GM19467 (cell line): ENCODE measurements around the gene PNMA6E.
"Not testable (repeated sequence)": the region's sequence is repeated elsewhere in the genome, so short reads cannot be mapped to it uniquely, and the experiment has no call there.

Experiments used
- ATAC-seq: cut with Tn5 transposase; IDR thresholded peaks from one replicate; pipeline ENCODE4 v1.9.1; 2021; ENCODE audit warnings: mild to moderate bottlenecking, moderate library complexity; ENCODE audit not compliant: unreplicated experiment

Gene PNMA6E

DNA sequence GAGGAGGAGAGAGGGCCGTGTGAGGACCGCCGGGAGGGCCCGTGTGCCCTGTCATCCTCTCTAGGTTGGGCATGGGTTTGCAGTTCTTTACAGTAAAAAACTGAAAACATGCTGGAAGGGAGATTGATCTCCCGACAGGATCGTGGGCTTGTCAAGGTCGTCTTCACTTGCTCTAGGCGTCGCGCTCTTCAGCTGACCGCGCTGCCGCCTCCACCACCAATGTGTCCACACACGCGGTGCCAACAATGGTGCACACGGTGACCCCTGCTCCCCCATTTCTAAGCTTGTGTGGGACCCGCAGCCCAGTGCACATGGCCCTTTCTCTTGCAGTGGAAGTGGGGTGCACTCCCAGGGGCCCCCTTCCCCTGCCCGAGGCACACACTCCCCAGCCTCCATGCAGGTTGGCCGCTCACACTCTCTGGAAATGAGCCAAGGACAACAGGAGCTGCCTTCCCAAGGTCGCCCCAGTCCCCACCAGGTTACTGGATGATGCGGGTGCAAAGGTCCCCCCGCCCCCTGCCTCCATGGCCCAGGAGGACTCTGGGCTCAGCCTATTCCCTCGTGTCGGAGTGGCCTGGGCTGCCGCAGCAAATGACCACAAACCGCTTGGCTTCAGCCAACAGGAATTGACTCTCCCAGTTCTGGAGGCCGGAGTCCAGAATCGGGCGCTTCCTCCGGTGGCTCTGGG lies 8.4 kb upstream of the PNMA6E start:
- ATAC-seq = no peak

GRCh38 chrX:153408871-153409351 lies 7.8 kb upstream of the PNMA6E start:
- no peak for ATAC-seq

- ATAC-seq = no peak
Measured at GRCh38 chrX:153408221-153408721, 7.1 kb upstream of the PNMA6E start.

- ATAC-seq = no peak
Measured at GRCh38 chrX:153407736-153408135, 6.6 kb upstream of the PNMA6E start.

- ATAC-seq = no peak
Measured at GRCh38 chrX:153406903-153407302, 5.8 kb upstream of the PNMA6E start.

DNA sequence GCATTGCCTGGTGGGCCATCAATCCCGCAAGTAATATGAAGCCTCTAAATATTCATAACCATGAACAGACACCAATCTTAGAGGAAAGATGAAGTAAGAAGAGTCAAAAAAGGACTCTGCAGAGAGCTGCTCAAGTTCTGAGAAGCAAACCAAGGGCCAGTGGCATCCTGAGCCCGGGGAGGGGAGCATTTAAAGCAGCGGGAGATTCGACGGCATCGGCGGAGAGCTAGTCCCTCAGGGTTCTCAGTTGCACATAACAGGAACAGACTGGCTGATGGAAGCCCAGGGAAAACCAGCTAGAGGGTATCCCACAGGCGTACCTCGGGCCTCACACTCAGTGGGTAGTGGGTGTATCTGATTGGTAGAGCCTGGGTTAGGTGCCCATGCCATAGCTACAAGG lies 4.9 kb upstream of the PNMA6E start:
- no peak for ATAC-seq

- ATAC-seq = no peak
Measured at GRCh38 chrX:153405426-153405825, 4.3 kb upstream of the PNMA6E start.

GRCh38 chrX:153404333-153404732 lies 3.2 kb upstream of the PNMA6E start:
- not testable (repeated sequence) for ATAC-seq

GRCh38 chrX:153400146-153401132 lies 711 bp downstream of the PNMA6E start:
- ATAC-seq = no peak

DNA sequence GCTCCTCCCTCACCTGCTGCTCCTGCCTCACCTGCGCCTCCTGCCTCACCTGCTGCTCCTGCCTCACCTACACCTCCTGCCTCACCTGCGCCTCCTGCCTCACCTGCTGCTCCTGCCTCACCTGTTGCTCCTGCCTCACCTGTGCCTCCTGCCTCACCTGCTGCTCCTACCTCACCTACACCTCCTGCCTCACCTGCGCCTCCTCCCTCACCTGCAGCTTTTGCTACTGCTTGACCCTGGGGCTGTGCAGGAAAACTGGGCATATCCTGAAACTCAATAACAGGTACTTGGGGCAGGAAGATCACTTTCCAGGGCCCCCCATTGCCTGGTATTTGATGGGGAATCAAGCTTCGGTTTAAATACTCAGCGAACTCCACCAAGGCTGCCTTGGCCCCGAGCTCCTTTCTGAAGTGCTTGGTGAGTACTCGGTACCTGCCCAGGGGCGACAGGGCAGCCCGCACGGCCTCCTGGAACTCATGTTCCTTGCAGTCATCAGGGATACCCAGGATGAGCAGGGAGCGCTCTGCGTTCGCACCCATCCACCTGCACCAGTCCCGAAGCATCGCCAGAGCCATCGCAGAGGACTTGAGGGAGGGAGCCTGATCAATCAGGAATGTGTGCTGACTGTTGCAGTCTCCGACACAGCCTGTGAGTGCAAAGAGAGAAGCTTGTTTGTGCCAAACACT lies 2.7 kb downstream of the PNMA6E start:
- no peak for ATAC-seq

GRCh38 chrX:153397256-153397960 lies 3.7 kb downstream of the PNMA6E start:
- no peak for ATAC-seq

GRCh38 chrX:153396320-153397195 lies 4.6 kb downstream of the PNMA6E start:
- ATAC-seq = no peak

DNA sequence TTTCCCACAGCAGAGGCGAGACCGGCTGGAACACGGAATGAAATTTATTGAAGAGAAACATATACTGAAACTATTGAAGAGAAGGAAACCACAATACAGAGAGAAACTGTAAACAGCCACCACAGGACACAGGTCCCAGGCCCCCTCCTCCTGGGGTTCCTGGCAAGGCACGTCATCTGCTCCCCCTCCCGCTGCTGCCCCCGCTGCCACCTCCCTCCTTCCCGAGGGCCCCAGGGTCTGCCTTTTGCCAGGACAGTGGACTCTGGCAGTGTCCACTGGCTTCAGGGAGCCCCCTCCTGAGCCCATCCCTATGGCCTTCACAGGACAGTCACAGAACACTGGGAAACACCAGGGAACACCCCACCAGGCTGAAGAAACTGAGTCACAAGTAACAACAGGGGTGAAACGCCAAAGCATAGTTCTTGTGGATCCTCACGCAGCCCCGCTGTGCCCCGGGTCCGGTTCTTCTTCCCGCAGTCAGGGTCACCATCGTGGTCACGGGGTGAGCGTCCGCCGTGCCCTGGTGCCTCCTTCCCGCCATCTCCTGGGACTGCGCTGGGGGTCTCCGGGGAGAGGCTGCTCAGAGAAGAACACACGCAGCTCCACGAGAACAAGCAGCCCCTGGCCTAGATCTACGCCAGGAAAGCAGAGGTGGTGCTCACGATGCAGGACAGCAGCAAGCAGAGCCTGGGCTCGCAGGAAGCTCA lies 5.4 kb downstream of the PNMA6E start:
- ATAC-seq = no peak

GRCh38 chrX:153394612-153395011 lies 6.5 kb downstream of the PNMA6E start:
- ATAC-seq = no peak

DNA sequence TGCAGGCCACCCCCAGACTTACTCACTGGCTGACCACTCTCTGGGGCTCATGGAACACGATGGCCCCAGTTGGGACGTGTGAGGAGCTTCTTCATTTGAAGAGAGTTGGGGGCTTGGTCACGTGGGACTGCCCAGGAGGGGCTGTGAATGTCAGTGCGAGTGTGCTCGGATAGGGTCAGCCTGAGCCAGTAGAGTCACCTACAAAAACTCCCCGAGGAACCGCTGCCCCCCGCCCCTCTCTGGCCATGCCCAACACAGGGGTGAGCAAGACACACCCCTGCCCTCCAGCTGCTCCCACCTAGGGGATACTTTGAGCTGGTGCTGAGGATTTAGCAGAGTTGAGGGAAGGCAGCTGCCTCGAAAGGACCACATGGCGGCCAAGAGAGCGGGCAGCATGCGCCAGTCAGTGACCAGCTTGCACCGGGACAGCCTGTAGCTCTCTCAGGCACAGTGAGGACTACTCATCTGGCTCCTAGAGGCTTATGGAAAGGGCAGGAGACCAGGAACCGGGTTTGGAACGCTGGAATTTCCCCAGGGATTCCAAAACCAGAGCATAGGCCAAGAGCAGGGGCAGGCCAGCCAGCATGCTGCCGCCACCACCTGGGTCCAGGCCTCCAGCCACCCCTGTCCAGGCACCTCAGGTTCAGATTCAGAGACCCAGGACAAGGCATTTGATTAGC lies 8.4 kb downstream of the PNMA6E start:
- no peak for ATAC-seq

- not testable (repeated sequence) for ATAC-seq
Measured at GRCh38 chrX:153389460-153389768, 11.7 kb downstream of the PNMA6E start.

DNA sequence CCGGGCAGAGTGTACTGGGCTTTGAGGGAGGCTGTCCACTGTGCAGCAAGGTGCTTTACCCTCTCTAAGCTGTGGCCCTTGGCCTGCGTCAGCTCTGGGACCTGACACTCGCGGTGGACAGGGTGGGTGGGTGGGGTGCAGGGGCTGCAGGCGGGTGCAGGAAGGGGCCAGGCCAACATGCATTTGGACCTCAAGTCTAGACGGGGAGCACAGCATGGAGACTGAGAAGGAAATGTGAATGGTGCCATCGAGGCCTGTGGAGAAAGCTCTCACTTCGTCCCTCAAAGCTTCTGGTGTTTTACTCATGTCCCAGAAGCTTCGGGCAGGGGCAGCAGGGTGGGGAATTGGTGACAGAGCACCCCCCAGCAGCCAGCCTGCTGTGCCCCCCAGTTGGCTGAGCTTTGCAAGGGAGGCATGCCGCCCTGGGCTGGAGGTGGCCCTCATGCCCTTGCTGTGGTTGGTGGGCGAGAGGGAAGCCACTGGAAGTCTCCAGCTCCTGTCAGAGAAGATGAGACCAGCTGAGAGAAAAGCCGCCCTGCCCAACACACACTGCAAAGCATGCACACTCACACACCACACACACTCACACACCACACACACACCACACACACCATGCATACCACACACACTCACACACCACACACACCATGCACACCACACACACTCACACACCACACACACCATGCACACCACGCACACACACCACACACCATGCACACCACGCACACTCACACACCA lies 12.3 kb downstream of the PNMA6E start:
- ATAC-seq = no peak
